ENCODE results near the gene PPP2R2C.
A peak's percentile ranks its signal among the peaks of the same experiment; 100 is the strongest.

Gene PPP2R2C

GRCh38 chr4:6360385-6360784 lies 112.0 kb downstream of the PPP2R2C start:
- peak; percentile 53 for DNase-seq

DNA sequence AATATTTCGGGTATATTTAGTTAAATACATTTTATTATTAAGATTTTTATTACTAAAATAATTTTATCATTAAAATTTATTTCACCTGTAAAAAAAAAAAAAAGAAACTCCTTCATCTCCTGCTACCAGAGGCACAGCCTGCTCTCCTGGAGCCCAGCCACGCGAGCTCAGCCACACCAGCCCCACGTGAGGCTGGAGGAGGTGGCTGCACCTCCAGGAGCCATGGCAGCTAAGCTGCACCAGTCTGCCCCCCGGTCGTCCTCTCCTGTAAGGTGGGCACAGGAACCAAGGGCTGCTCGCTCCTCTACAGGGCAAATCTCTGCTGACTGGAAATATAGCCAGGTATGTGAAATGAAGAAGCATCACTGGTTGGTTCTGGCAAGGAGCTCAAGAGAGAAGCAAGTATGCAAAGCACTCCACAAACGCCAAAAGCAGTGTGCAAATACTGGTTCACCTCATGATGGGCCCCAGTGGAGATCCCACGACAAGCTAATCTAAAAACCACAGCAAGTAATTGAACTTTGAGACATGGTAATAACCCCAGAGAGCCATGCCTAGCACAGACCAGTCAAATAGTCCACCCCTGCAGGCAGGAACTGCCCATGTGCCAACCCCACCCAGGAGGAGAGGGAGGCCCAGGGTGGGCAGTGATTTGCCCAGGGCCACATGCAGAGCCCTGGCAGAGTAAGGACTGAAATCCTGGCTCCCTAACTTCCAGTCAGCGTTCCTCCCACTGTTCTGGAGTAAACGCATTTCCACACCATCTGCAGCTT lies 112.7 kb downstream of the PPP2R2C start:
- no peak for DNase-seq

DNA sequence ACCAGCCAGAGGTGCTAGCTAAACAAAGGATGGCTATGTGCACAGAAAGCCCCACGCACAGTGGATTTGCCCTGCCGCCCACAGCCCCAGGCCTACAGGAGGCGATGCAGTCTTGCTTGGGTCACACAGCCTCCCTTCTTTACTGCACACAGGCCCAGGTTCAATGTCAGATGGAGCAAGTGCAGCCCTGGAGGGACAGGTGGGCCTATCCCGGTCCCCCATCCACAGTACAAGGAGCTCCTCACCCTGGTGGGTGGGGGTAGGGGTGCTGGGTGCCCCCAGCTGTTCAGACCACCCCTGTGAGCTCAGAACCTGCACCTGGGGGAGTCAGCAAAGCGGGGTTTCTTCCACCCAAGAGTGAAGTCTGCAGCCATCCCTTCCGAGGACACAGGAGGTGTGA lies 114.9 kb downstream of the PPP2R2C start:
- no peak for DNase-seq

GRCh38 chr4:6356076-6356560 lies 116.3 kb downstream of the PPP2R2C start:
- DNase-seq = no peak

- no peak for DNase-seq
Measured at GRCh38 chr4:6355052-6355451, 117.4 kb downstream of the PPP2R2C start.

DNA sequence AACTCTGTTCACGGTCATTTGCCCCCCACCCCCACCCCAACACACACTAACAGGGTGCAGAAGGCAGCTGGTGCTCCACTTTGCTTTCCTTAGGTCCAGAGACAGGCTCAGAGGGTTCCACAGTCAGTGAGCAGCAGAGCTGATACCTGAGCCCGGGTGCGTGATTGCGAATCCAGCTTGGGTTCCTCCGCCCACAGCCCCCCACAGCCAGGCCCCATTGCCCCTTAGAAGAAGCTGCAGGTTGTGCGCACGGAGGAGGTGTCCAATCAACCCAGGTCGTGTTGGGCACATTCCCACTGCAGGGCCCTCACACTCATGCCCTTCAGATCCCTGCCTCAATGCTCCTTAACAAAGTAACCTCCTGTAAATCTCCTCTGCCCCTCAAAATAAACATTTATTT lies 117.8 kb downstream of the PPP2R2C start:
- no peak for DNase-seq

GRCh38 chr4:6354119-6354518 lies 118.3 kb downstream of the PPP2R2C start:
- DNase-seq = no peak

- DNase-seq = no peak
Measured at GRCh38 chr4:6352031-6352692, 120.3 kb downstream of the PPP2R2C start.

- DNase-seq = no peak
Measured at GRCh38 chr4:6351246-6352000, 121.0 kb downstream of the PPP2R2C start.

- DNase-seq = no peak
Measured at GRCh38 chr4:6350646-6351045, 121.8 kb downstream of the PPP2R2C start.

GRCh38 chr4:6349896-6350603 lies 122.4 kb downstream of the PPP2R2C start:
- DNase-seq = no peak

DNA sequence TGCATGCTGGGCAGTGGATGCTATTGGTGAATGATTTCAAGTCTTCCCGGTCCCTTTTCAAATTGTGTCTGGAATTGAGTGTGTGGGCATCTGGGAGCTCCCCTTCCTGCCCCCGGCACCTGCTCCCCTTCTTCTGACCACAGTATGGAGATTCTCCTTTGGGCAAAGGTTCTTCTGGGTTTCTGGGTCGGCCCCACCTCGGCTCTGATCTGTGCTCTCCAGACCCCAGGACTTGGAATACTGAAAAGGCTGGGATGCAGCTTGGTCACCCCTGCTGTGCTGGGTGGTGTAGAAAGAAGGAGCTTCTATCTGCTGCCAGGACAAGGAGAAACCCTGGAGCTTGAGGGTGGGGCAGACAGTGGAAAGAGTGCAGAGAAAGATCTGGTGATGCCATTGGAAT lies 124.0 kb downstream of the PPP2R2C start:
- DNase-seq = no peak

DNA sequence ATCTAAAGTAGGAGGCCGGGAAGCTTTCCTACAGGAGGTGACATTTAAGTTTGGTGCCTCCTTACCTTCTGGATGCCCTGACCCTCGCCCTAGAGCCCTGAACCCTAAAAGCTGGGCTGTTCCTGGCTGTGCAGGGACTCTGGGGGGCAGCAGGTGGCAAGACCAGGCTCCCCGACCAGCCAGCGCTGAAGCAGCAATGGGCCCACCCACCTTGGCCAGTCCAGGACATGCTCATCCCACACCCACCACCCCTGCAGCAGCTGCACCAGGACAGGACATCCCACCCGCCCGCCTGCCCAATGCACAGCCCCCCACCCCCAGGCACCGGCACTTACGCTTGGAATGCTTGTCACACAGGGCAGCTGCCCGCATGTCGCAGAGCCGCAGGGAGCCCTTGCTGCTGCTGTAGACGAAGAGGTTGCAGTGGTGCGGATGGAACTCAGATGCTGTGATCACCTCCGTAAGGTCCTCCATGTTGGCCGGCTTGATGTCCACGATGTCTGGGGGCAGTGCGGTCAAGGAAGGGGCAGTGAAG lies 124.8 kb downstream of the PPP2R2C start:
- no peak for DNase-seq

GRCh38 chr4:6346373-6347110 lies 125.9 kb downstream of the PPP2R2C start:
- DNase-seq = no peak

DNA sequence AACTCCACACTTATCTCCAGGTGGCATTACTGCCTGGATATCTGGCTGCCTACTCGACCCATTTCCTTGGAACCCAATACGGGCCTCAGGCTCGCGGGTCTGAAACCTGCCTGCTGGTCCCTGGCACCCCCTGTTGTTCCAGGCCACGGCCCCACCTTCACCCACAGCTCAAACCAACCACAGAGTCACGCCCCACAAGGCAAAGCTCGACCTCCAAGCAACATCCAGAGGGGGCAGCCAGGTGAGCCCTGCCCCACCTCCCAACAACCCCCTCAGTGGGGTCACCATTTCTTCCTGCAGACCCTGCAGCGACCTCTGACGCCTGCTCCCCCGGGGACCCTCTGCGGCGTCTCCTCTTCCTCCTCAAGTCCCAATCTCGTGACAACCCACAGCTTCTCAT lies 126.5 kb downstream of the PPP2R2C start:
- no peak for DNase-seq

DNA sequence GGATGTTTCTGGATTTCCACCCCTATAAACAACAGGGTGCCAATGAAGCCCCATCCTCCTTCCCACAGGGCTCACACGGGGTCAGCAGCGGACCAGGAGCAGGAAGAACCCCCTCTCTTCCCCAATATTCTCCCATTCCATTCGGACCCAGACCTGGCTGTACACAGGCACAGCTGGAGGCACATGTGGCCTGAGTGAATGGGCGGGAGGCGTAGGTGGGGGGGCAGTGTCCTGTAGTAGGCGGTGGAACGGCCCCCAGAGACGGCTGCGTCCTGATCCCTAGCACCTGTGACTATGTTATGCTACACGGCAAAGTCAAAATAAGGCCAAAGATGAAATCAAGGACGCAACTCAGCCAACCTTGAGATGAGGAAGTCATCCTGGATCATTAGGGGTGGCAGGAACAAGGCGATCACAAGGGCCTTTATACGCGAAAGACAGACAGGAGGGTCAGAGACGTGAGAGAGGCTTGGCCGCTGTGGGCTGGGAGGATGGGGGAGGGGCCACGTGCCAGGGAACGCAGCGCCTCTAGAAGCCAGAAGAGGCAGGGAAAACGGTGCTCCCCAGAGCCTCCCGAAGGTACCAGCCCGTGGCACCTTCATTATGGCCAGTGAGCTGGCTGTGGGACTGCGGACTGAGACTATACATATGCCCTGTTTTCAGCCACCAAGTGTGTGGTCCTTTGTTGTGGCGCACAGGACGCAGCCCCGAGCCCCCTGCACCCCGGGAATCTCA lies 127.2 kb downstream of the PPP2R2C start:
- no peak for DNase-seq

- DNase-seq = no peak
Measured at GRCh38 chr4:6343939-6344408, 128.4 kb downstream of the PPP2R2C start.

- DNase-seq = peak; percentile 20
Measured at GRCh38 chr4:6342530-6343293, 129.7 kb downstream of the PPP2R2C start.

GRCh38 chr4:6341696-6342095 lies 130.7 kb downstream of the PPP2R2C start:
- DNase-seq = no peak

DNA sequence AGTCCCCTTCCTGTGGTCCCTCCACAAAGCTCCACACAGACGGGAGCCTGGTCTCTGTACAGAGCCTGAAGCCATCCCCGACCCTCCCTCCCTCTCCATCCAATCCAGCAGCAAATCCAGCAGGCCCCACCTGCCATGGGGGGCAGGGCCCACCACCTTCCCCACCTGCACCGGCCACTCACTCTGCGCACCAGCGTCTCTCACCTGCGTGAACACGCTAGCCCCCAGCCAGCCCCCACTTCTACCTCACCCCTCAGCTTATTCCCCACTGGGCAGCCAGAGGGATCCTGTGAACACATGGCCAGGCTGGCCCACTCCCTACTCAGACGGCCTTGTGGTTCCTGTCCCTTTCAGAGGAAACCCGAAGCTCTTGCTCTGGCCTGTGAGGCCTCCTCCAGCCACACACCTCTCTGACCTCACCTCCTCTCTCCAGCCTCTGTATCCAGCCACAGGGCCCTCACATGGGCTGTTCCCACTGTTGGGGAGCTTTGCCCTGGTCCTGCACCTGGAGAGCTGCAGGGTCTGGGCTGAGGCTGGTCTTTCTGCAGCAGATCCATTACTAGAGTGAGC lies 131.9 kb downstream of the PPP2R2C start:
- DNase-seq = no peak
